NCI-H2081 (cell line): Measurements from ENCODE around the gene SPATA24.
"Not testable (repeated sequence)": the region's sequence is repeated elsewhere in the genome, so short reads cannot be mapped to it uniquely, and the experiment has no call there.

Experiments used
- DNase-seq, 2 experiments: peaks; one replicate each; lab custom pipeline; 2025; lab: John Stamatoyannopoulos, UW

Gene SPATA24

GRCh38 chr5:139417214-139417613, 13.3 kb upstream of the SPATA24 start:
- no peak for DNase-seq

DNA sequence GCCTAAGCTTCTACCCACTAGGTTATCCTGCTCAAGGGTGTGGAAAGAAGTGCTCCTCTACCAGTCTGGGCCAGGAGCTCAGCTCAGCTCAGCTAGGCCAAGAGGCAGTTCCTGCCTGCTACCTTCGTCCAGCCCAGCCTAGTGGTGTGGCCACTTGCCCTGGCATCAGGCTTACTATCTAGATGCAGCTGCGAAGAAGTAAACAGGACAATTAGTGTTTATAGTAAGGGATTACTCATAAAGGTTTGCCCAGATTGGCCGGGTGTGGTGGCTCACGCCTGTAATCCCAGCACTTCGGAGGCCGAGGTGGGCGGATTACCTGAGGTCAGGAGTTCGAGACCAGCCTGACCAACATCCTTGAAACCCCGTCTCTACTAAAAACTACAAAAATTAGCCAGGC, 12.8 kb upstream of the SPATA24 start:
- no peak for DNase-seq

GRCh38 chr5:139415869-139416268, 12.0 kb upstream of the SPATA24 start:
- no peak for DNase-seq

DNA sequence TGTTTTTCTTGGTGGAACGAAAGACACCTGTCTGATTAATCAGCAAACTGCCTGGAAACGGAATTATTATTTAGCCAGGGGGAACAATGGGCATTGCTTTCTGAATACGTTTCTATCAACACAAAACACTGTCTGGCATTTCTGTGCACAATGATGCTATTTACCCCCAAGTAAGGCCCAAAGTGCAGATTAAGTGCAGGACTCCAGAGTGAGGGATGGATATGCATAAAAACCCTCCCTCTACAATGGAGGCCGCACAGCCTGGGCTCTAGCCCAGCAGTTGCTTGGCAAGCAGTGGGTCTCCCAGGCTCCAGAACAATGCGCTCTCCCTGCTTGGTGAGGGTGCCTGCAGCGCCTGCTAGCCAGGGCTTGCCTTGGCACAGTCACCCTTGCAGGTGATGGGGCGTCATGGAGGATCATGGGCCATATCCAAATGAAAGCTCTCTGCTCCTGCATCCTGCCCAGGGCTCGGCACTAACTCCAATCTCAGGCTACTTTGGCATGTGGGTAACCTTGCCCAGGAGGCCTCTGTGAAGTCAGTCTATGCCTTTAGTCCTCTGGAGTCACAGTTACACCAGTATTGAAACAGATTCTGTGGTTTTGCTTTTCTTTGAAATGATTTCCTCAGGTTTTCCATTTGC, 11.5 kb upstream of the SPATA24 start:
- DNase-seq = peak; percentile 62 to 91

GRCh38 chr5:139414581-139415130, 10.8 kb upstream of the SPATA24 start:
- DNase-seq = no peak

DNA sequence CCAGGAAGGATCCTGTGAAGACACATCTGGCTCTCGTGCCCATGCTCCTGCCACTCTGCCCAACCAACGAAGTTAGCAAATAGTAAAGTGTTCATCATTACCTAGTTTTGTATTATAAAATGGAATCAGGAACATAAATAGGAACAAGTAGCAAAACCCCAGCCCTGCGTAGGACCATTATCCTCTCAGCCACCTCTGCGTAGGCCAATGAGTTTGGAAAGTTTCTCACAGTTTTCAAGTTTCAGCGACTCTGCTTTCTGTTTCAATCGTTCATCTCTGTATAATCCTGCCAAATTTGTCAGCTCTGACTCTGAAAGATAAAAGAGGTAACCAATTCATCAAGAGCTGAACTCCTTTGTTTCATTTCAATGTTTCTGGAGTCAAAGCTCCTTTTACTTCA, 10.1 kb upstream of the SPATA24 start:
- DNase-seq = no peak

DNA sequence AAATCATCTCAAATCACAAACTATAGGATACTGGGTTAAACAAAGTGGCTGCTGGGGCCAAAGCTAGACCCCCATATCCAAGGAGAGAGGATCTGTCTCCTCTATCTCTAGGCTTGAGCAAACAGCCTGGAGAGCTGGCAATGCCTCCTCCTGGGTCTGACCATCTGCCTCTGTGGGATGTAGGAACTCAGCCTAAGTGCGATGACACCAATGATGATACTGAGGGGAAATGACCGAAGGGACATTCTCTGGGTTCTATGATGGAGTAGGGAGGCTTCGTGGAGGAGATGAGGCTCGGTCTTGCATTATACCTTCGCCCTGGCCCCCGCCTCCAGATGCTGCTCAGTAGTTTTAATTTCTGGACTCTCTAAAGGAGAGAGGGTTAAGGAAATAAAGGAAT, 9.3 kb upstream of the SPATA24 start:
- DNase-seq = no peak

GRCh38 chr5:139410993-139411828, 7.3 kb upstream of the SPATA24 start:
- DNase-seq = no peak

DNA sequence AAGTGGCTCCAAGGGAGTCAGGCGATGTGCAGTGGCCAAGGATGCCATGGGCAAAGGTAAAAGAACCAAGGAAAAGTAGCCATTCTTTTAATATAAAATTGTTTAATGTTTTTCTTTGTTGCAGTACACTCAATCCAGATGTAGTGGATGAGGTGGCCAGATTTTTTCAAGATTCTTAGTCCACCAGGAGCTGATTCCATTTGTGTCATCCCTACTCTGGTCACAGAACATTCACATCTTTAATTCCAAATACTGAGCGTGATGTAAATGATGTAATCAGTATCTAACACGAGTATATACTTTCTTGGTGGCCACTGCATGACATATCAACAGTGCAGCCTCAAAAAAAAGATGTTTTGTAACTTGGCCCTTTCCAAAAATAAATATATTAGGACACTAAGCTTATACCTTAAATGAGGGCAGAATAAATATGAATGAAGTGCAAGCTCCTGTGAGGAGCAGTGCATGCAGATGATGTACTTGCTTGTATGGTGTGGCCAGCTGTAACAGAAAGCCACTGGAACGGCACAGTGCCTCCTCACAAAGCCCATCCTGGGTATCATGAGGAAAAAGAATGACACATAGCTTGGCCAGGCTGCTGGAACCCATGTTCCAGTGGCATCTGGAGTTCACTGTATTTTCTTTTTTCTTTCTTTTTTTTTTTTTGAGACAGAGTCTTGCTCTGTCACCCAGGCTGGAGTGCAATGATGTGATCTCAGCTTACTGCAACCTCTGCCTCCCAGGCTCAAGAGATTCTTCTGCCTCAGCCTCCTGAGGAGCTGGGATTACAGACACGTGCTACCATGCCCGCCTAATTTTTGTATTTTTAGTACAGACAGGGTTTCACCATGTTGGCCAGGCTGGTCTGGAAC, 6.5 kb upstream of the SPATA24 start:
- DNase-seq = no peak

DNA sequence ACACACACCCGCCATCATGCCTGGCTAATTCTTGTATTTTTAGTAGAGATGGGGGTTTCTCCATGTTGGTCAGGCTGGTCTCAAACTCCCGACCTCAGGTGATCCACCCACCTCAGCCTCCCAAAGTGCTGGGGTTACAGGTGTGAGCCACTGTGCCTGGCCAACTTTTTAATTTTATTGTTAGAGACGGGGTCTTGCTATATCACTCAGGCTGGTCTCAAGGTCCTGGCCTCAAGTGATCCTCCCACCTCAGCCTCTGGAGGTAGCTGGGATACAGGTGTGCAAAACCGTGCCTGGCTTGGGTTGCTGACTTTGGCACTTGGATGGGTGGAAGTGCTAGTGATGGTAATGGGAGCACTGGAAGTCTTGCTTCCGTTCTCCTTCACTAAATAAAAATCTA, 5.2 kb upstream of the SPATA24 start:
- not testable (repeated sequence) for DNase-seq

DNA sequence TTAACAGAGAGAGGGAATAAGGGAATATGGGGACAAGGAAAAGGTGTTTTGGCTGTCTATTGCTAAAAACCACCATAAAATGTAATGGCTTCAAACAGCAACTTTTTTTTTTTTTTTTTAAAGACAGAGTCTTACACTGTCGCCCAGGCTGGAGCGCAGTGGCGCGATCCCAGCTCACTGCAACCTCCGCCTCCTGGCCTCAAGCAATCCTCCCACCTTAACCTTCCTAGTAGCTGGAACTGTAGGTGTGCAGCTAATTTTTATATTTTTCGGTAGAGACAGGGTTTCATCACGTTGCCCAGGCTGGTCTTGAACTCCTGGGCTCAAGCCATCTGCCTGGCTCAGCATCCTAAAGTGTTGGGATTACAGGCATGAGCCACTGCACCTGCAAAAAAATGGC, 4.3 kb upstream of the SPATA24 start:
- no peak for DNase-seq

DNA sequence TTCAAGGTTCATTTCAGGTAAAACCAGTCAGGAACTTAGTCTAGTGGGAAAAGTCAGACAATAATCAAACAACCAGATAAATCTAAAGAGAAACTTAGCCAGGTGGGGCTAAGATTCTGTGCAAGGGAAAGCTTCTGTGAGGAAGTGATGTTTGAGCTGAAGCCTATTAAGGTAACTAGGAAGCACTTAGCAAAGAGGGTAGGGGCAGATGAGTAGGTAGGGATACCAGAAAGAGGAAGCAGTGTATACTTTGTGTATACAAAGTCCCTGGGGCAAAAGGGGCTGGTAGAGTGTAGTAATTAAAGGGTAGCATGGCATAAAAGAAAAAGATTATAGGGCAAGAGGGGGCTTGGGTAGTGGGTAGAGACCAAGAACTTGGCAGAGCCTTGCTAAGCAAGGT, 3.6 kb upstream of the SPATA24 start:
- no peak for DNase-seq

GRCh38 chr5:139406963-139407362, 3.1 kb upstream of the SPATA24 start:
- no peak for DNase-seq

DNA sequence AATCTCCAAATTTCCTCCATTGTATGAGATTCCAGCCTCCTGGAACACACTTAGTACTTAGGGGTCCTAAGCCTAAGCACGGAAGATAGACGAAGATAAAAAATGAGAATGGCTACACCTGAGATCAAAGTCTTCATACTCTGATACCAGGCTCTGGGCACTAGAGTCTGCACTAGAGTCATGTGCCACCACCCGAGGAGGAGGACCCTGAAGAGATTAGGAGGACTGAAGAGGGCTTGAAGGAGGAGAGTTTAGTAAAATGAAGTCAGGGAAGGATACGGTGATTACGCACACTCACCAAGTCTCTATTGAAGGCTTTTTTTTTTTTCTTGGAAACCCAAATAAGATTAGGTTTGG, 573 bp upstream of the SPATA24 start:
- DNase-seq = no peak

DNA sequence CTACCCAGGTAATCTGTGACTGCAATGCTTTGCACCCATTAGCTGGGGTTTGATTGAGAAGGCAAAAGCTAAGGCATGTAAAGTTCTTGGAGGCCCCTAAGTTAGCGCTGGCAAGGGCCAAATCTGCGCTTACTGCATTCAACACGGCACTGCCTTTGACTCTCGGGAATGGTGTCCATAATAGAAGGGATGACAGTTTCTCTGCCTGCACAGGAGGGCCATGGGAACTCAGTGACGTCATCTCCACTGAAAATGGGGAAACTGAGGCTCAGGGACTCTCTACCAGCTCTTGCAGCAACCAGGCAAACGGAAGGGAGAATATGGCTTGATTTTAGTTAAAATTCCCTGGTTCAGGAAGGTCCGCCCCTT, 487 bp downstream of the SPATA24 start:
- DNase-seq = no peak

- no peak for DNase-seq
Measured at GRCh38 chr5:139402561-139403158, 1.2 kb downstream of the SPATA24 start.

GRCh38 chr5:139401546-139401945, 2.3 kb downstream of the SPATA24 start:
- DNase-seq = no peak

DNA sequence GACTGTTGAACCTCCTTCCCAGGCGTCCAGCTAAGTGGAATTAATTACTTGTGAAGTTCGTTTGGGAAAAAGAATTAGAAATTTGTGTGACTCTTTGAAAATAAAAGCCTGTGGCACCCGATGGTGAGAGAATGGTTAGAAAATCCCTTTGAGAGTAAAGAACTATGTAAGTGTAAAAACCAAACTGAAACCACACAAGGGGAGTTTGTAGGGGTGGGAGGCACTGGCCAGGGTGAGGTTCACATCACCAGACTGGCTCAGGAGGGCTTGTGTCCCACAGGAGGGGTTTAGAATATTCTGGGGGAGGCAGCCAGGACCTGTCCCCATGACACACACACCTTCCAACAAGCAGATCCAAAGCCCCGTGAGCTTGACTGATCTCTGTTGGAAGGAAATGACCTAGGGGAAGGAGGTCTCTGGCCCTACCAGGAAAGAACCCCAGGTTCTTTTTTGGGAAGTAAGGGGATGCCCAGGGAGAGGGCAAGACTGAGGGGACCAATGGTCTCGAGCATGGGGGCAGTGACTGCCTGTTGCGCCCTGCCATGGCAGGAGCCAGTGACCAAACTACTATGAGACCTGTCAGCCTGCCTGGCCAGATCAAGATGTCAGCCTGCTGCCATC, 4.3 kb downstream of the SPATA24 start:
- DNase-seq = no peak

- no peak for DNase-seq
Measured at GRCh38 chr5:139397921-139398320, 6.0 kb downstream of the SPATA24 start.

DNA sequence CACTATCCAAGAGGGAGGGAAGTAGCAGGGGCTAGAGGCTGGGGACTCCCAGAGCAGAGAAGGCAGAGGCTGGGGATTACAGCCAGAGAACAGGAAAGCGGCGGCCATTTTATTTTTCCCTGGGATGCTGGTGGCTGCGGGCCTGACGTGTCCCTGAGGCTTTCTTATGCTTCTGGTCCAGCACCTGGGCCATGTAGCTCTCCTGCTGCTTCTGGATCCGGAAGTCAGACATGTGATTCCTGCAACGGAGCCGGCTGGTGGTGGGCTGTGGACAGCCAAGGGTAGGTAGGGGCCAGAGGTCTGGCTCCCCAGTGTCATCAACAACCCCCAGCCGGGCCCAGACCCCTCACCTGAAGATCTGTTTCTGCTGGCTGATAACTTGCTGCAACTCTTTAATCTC, 7.2 kb downstream of the SPATA24 start:
- DNase-seq = no peak

DNA sequence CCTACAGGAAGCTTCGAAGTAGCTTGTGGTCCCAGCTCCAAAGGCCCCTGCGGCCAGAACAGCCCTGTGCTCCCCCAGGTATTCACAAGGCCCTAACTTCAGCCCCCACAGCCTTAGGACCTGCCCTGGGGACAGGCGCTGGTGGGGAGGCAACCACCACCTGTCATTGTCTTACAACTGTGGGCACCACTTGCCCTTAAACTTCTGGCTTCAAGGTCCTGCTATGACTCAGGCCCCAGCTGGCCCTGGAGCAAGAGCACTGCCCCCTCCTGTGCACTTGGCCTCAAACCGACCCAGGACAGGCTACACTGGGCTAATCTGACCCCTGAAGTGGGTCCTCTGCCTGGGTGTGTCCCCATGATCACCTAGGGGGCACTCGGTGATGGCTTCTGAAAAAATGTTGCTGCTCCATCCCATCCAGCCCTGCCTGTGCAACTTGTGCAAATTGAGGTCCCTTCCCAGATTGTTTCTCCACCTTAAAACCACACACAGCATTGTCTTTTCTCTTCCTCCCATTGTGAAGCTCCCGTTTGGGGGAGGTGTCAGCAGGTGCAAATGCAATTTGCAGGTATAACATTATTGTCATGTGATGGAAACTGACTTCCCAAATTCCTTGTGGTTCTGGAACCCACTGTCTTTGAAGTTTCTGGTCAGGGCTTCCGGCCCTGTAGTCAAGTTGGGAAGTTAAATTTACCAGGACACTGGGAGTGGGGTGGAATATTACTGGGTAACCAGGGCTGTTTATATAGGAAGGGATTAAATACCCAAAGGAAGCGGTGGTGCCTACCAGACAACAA, 7.8 kb downstream of the SPATA24 start:
- DNase-seq = no peak
